Ascending aorta (tissue), 2 donors: Measurements from ENCODE around the gene SPATA2. TPM values are rescaled to one million over a fixed set of nuclear protein-coding genes. Genes with fewer than 3 reads are reported as not detected.

Source experiments
- DNase-seq, 2 donors: peaks; one replicate each; pipeline ENCODE4 v3.0.0-alpha.2; 2019; ENCODE audit warnings: low spot score in 2 of 2
- H3K27ac ChIP-seq, 2 donors: fragments of 200-600 bp; sonication (generic); one replicate each; pipeline ENCODE4 v1.5.1; 2016 to 2017; ENCODE audit warnings: mild to moderate bottlenecking in 1 of 2
- H3K27me3 ChIP-seq: fragments of 200-600 bp; sonication (generic); one replicate; pipeline ENCODE4 v1.5.1; 2017
- H3K36me3 ChIP-seq, 2 donors: fragments of 200-600 bp; sonication (generic); one replicate each; pipeline ENCODE4 v1.5.1; 2016
- H3K4me1 ChIP-seq, 2 donors: fragments of 200-600 bp; sonication (generic); one replicate each; pipeline ENCODE4 v1.5.1; 2016 to 2017; ENCODE audit warnings: mild to moderate bottlenecking in 1 of 2
- H3K4me3 ChIP-seq, 2 donors: fragments of 200-600 bp; sonication (generic); one replicate each; pipeline ENCODE4 v1.5.1; 2016 to 2017; ENCODE audit warnings: mild to moderate bottlenecking in 1 of 2
- H3K9me3 ChIP-seq, 2 donors: fragments of 200-600 bp; sonication (generic); one replicate each; pipeline ENCODE4 v1.5.1; 2016
- intact Hi-C: fragments of 100-400 bp; cut with DNase I; formaldehyde crosslinking; loops from one replicate; pipeline ENCODE4 v1.15.1; 2023
- total RNA-seq: library from RNA; depleted of rRNA; stranded (reverse); fragments of >200 nt; gene quantifications from one replicate; pipeline ENCODE4 v1.1.0, GENCODE V29; 2016
- TF ChIP-seq, protein P1 (sequence below), 3 experiments: fragments of 200-600 bp in 2 of 3; fragments of 450-650 bp in 1 of 3; sonication (generic) in 2 of 3; IDR thresholded peaks; one replicate each; pipeline ENCODE4 v1.5.1; 2016 to 2019; ENCODE audit warnings: antibody characterized with exemption in 3 of 3, mild to moderate bottlenecking in 1 of 3, moderate library complexity in 1 of 3

The SPATA2 gene
- total RNA-seq, 1 donor from 2014 or later: 7.6 TPM

DNA sequence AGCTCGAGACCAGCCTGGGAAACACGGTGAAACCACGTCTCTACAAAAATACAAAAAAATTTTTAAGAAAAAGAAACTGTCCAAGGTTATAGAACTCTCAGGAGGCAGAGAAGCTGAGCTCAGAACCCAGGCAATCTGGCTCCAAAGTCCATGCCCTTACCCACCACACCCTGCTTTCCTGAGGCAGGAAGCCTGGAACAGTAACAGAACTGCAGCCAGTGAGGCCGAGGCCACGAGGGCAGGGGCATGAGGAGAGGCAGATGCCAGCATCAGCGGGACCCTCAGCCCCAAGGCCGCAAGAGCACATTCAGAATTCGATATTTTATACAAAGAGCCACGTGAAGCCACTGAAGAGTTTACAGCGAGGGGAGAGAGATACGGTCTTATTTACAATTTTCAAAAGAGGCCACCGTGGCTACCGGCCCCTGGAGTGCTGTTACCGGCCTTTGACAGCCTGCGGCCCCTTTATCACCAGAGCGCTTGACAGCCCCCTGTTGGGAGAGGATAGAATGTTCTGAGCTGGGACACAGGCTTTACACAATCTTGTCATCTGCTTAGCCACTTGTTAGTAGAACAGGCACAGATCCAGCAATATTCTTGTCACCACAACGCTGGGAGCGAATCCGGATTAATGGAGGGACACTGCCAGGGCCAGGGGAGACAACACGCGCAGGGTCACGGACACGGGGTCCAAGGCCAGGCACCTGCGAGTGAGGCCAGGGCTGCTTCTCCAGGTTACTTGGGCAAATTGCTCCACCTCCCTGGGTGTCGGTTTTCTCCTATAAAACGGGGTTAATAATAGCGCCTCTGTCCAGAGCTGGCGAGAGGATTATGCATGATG lies 5.6 kb downstream of the SPATA2 start:
- DNase-seq: no peak
- TF ChIP-seq, protein P1, sequence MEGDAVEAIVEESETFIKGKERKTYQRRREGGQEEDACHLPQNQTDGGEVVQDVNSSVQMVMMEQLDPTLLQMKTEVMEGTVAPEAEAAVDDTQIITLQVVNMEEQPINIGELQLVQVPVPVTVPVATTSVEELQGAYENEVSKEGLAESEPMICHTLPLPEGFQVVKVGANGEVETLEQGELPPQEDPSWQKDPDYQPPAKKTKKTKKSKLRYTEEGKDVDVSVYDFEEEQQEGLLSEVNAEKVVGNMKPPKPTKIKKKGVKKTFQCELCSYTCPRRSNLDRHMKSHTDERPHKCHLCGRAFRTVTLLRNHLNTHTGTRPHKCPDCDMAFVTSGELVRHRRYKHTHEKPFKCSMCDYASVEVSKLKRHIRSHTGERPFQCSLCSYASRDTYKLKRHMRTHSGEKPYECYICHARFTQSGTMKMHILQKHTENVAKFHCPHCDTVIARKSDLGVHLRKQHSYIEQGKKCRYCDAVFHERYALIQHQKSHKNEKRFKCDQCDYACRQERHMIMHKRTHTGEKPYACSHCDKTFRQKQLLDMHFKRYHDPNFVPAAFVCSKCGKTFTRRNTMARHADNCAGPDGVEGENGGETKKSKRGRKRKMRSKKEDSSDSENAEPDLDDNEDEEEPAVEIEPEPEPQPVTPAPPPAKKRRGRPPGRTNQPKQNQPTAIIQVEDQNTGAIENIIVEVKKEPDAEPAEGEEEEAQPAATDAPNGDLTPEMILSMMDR (IDR thresholded peaks at IDR 0.05): no peak
- H3K36me3 ChIP-seq: peaks cover 34 to 45% of the 10 kb centered on the region in 2 donors
- H3K4me1 ChIP-seq: peaks cover 7 to 15% of the 10 kb centered on the region in 2 donors
- peak overlapping the region in 1 of 2 donors; percentile 3 for H3K27ac ChIP-seq
- intact Hi-C loops: loop anchor here (10.0 kb wide), 1 partner anchor 195 kb away; the partner anchor contains the start of gene B4GALT5
- no peaks in the 10 kb centered on the region for H3K27me3 ChIP-seq
- no peaks in the 10 kb centered on the region for H3K9me3 ChIP-seq
- H3K4me3 ChIP-seq: no peak overlapping the region

- TF ChIP-seq, protein P1 (IDR thresholded peaks at IDR 0.05): no peak
- intact Hi-C loops: no loop called here
- no peaks in the 10 kb centered on the region for H3K9me3 ChIP-seq
- no peak overlapping the region for H3K27ac ChIP-seq
- H3K36me3 ChIP-seq: peaks cover 43 to 59% of the 10 kb centered on the region in 2 donors
- no peaks in the 10 kb centered on the region for H3K27me3 ChIP-seq
- peaks cover 0 to 3% of the 10 kb centered on the region in 2 donors for H3K4me1 ChIP-seq
- no peak for DNase-seq
- no peak overlapping the region for H3K4me3 ChIP-seq
Measured at GRCh38 chr20:49908258-49908565, 7.1 kb downstream of the SPATA2 start.

DNA sequence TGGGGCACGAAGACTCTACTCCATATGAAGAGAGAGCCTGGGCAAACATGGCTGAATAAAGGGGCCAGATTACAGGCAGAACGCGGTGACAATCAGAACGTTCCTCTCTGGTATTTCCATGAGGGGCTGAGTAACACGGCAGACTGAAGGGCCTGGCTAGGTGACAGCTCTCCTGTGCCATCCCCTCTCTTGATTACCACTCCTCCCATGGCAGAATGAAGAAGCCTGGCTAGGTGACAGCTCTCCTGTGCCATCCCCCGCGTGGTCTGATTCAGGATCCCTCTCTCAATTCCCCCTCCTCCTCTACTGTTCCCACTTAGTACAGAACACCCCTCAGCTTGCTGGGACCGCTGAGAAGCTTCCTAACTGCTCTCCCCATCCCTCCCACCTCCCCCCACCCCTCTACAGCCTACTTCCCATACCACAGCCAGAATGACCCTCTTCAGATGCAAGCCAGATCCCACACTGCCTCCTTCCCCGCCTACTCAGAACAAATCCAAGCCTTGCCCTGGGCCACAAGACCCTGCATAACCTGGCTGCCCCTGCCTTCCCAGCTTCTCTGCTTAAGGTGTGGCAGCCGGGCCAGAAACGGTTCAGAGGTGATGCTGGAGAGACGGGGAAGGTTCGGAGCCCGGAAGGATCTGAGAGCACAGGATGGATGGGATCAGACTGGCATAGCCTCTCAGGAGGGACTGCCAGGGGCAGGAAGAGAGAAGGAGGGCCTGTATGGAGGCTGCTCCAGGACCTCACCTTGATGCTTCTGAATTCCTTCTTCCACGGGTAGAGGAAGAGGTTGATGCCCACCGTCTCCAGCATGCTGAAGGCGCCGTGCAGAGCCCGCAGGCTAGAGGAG lies 7.7 kb downstream of the SPATA2 start:
- TF ChIP-seq, protein P1 (IDR thresholded peaks at IDR 0.05): no peak
- no peak overlapping the region for H3K4me3 ChIP-seq
- no peaks in the 10 kb centered on the region for H3K9me3 ChIP-seq
- intact Hi-C loops: no loop called here
- no peak overlapping the region for H3K27ac ChIP-seq
- no peaks in the 10 kb centered on the region for H3K27me3 ChIP-seq
- no peak for DNase-seq
- H3K36me3 ChIP-seq: peaks cover 43 to 60% of the 10 kb centered on the region in 2 donors
- H3K4me1 ChIP-seq: no peaks in the 10 kb centered on the region

GRCh38 chr20:49906615-49907154 lies 8.6 kb downstream of the SPATA2 start:
- H3K27ac ChIP-seq: no peak overlapping the region
- TF ChIP-seq, protein P1 (IDR thresholded peaks at IDR 0.05): no peak

DNA sequence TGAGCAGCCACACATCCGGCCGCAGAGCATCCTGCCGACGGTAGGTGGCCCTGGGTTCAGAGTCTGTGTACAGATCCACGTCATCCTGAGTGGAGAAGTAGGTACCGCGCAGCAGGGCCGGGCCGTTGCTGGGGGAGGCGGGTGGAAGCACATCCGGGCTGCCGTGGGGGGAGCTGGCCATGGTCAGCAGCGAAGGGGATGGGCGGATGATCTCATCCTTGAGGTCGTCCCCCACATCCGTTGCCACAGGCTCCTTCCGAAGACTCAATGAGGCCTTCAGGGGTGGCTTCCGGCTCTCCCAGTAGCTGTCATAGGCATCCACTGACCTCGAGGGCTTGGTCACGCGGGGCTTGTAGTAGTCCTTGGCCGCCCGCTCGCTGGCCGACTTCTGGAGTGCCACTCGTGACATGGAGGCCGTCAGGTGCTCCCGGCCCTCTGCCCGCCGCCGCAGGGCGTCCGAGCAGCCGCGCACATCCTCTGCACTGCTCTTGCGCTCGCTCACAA lies 9.2 kb downstream of the SPATA2 start:
- TF ChIP-seq, protein P1 (IDR thresholded peaks at IDR 0.05): no peak
- H3K36me3 ChIP-seq: peaks cover 43 to 60% of the 10 kb centered on the region in 2 donors
- no peak overlapping the region for H3K4me3 ChIP-seq
- no peaks in the 10 kb centered on the region for H3K4me1 ChIP-seq
- peak in 1 of 2 donors; percentile 60 for DNase-seq
- H3K27me3 ChIP-seq: no peaks in the 10 kb centered on the region
- no peaks in the 10 kb centered on the region for H3K9me3 ChIP-seq
- intact Hi-C loops: no loop called here
- no peak overlapping the region for H3K27ac ChIP-seq

More at GRCh38 chr20:49906615-49907154, 8.6 kb downstream of the SPATA2 start:
- Histone ChIP-seq H3K4me1 (no peaks in the 10 kb centered on the region), H3K4me3 (no peak overlapping the region), H3K9me3 (no peaks in the 10 kb centered on the region), H3K36me3 (peaks cover 43 to 60% of the 10 kb centered on the region in 2 donors), H3K27me3 (no peaks in the 10 kb centered on the region)
- no peak for DNase-seq
- intact Hi-C loops: no loop called here
